GM18505 (cell line): ENCODE data around the gene HOXA7.

ENCODE experiments used
- ATAC-seq: cut with Tn5 transposase; IDR thresholded peaks from one replicate; pipeline ENCODE4 v1.9.1; 2021; ENCODE audit not compliant: unreplicated experiment
- POLR2A ChIP-seq: IDR thresholded peaks from 4 replicates; pipeline ENCODE4 v1.6.1; 2011; ENCODE audit warnings: borderline replicate concordance; ENCODE audit not compliant: insufficient read depth, insufficient read length; ENCODE audit errors: extremely low read depth

The HOXA7 gene

DNA sequence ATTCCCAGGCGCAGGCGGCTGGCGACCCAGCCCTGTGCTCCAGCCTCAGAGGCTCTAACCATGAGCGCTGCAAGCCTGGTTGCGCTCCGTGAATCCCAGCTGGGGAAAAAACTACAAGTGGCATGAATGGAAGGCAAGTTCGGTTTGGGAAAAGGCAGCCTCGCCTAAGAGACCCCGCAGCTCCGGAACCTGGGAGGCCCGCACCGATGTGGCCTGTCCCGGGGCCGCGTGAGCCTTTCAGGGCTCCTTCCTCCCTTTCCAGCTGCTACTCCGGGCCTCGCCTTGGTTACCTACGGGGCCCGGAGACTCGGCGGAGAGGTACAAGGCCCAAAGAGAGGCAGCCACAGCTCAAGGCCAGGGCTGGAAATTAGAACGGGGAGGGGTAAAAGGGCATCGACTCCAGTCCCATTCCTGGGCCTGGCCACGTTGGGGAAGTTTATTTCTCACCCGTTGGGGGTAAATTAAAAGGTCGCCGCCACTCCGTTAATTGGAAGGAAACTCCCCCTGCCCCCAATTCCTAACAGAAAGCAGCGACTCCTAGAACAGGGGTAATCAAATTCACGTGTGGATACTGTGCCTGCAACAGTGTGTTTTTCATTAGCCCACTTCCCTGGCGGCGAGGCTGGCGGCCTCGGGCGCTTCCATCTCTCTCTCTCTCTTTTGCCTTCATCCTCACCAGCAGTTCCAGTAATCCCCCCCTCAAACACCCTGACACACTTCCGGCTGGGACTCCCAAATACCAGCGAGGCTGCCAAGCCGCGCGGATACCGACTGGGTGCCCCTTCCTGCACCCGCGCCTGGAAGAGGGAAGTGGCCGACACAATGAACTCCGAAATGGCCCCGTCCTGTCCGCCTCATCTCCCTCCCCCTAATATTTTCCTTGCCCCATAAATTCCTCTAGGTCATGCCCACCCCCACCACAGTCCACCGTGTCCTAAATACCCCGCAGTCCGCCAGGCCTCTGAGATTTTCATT lies 10.3 kb upstream of the HOXA7 start:
- no peak for ATAC-seq
- TF ChIP-seq POLR2A: no peak

DNA sequence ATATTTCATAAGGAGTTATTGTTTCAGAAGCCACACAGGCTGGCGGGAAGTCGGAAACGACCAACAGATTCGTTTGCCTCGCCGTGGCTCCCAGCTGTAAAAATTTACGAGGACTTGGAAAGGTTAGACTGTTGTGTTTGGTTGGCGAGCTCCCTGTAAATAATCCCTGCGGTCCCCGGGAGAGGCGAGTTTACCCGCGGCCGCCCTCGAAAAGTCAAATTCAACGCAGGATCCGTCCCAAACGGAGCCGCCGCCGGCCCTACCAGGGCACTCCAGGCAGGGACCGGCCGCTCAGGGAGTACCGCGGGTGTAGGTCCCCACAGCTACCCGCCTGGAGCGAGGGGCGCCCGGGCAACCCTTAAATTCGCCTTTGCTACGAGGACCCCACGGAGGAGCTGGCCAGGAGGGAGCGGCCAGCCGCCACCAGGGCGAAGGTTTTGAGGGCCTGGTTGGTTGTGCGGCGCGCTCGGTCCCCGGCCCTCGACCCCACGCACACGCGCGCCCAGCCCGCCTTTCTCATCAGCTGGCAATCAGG lies 9.6 kb upstream of the HOXA7 start:
- ATAC-seq: no peak
- TF ChIP-seq POLR2A: no peak

DNA sequence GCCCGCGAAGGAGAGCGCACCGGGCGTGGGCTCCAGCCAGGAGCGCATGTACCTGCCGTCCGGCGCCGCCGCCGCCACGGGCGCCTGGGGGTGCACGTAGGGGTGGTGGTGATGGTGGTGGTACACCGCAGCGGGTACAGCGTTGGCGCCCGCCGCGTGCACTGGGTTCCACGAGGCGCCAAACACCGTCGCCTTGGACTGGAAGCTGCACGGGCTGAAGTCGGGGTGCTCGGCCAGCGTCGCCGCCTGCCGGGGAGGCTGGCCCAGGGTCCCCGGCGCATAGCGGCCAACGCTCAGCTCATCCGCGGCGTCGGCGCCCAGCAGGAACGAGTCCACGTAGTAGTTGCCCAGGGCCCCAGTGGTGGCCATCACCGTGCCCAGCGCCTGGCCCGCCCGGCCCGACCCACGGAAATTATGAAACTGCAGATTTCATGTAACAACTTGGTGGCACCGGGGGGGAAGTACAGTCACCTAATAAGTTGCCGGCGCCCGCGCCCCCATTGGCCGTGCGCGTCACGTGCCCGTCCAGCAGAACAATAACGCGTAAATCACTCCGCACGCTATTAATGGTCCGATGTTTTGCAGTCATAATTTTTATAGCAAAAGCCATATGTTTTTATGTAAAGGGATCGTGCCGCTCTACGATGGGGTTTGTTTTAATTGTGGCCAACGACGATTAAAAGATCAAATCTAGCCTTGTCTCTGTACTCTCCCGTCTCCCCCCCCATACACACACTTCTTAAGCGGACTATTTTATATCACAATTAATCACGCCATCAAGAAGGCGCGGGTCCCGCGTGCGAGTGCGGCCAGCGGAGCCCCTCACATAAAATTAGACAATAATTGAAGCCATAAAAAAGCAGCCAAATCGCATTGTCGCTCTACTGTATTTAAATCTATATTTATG lies 8.9 kb upstream of the HOXA7 start, which contains the start of gene HOXA9:
Gene HOXA9, minus strand, starts transcription at position 449 of the 907 bp plus-strand sequence. Its CDS starts 80 bp downstream, at position 369.
- ATAC-seq: no peak
- TF ChIP-seq POLR2A: no peak

DNA sequence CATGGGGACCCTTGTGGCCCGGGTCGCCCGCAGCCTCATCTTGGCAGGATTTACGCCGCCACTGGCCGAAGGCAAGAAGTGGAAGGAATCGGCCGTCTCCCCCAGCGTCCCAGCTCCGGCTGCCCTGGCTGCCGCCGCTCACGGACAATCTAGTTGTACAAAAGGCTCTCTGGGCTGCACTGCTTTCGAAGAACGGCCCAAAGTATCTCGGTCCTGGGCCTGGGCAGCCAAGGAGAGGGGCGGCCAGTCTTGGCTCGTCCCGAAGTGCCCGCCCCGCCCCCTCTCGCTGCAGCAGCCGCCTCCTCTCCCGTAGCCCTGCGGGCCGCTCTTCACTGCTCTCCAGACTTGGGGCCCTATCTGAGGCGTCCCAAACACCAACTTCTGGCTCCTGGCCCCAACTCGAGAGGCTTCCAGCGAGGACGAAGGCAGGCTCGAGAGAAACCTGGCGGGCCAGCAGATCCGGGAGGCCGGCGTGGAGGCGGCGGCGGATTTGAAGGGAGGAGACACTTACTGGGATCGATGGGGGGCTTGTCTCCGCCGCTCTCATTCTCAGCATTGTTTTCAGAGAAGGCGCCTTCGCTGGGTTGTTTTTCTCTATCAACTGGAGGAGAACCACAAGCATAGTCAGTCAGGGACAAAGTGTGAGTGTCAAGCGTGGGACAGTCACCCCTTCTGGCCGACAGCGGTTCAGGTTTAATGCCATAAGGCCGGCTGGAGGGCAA lies 8.1 kb upstream of the HOXA7 start:
- no peak for TF ChIP-seq POLR2A

DNA sequence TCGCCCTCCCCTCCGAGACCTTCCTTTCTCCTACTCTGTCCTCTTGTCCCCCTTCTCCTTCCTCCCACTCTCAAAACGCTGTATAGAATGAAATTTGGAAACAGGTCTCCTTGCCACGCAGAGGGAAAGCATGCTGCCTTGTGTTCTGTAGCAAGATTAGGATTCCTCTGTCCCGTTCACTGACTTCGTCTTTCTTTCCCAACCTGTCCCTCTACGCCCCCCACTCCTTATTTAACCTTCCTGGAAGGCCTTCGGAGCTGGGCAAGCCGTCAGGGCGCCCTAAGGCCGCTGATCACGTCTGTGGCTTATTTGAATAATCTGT lies 7.5 kb upstream of the HOXA7 start:
- no peak for TF ChIP-seq POLR2A
- ATAC-seq: no peak

More for the DNA sequence above, 8.1 kb upstream of the HOXA7 start:
- ATAC-seq: no peak

DNA sequence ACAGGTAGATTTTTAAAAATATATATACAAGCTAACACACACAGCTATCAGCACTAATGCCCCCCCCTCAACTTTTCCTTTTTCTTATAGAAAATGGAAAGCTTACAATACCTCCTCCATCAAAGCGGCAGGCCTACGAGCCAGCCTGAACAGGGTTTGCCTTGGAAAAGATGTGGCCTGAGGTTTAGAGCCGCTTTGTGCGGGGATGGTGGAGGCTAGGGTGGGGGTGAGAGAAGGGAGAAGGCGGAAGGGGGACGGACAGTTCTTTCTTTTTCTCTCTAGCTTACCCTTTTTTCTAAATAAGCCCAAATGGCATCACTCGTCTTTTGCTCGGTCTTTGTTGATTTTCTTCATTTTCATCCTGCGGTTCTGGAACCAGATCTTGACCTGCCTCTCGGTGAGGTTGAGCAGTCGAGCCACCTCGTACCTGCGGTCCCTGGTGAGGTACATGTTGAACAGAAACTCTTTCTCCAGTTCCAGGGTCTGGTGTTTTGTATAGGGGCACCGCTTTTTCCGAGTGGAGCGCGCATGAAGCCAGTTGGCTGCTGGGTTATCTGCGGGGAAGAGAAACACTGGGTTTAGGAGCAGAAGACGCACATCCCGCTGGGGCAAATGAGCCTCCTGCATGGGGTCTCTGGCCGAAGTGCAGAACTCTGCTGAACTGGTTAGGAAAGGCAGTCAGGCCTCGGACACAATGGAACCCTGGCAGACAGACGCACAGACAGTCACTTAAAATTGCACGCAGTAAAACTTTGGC lies 7.0 kb upstream of the HOXA7 start:
- no peak for TF ChIP-seq POLR2A
- ATAC-seq: no peak

DNA sequence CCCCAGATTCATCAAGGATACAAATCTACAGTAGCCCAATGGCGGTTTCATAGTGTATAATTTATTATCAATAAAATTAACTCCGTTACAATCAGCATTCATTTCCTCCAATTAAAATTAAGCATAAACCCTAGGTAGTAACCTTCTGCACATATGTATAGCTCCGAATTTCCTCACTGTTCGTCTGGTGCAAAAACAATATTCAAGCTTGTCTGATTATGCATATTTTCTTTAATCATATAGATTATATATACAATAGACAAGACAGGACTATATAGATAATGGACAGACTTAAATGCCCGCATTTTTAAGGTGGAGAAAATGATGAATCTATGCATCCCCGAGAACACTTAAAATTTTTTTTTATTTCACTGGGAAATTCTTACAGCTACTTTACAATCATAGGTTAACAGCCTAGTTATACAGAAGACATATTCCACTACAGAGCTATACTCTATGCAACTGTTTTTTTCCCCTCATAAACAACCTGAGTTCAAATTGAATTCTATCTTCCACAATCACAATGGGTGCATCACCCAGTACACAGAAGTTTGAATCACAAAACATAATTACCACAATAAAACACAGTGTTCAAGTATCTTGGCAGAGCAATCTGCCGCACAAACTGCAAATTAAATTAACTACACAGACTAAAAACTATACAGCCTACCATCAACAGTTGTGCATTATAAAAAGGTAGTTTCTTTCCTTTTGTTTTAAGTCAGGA lies 6.2 kb upstream of the HOXA7 start:
- ATAC-seq: no peak
- no peak for TF ChIP-seq POLR2A

DNA sequence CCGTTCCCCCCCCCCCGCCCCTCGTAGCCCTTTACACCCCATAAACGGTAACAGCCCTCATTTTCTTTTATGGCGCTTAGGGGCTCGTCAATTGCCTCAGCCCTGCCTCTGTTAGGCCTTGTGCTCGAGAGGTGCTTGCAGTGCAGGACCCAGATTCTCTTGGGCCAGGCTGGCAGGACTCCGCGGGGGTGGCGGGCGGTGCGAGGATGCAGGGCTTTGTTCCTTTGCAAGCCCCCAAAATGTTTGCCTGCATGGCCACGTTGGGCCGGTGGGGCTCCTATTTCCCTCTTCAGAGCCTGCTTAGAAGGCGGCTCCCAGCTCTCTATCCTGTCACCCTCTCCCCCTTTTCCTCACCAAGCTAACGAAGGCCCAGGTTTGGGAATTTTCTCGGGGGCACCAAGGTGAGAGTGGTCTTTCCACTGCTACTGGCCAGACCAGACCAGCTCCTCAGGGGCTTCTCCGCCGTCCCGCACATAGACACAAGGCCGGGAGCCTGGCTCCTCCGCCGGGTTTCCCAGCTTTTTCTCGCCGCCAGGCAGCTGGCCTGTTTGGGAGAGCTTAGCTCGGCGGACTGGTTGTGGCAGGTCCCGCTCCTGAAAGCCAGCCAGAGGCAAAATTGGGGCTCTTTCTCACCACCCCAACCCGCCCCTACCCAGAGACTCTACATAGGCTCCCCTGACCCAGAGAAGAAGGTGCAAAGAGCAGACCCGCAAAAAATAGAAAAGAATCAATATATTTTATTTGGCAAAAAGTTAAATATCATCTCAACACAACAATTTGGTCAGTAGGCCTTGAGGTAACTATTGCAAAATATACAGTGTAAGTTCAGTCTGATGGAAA lies 5.5 kb upstream of the HOXA7 start:
- ATAC-seq: no peak
- TF ChIP-seq POLR2A: no peak

DNA sequence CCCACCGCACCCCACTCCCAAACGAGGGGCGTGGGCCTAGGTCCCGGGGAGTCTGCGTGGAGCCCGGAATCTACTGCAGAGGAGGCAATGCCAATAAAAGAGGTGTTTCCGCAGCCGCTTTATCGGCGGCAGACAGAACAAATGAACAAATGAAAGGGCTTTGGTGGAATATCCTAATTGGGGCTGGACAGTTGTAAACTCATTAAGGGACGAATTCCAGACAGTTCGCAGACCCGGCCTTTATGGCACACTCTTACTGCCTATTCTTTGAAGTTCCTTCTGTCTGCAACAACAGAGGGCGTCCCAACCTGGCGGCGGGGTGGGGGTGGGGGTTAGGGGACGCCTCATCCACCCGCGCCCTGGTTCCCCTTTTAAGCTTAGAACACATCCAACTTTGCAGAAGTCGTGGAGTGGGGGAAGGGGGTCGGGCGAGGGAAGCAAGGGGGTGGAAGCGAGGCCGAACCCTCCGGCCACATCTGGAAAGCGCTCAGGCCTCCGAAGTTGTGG lies 4.8 kb upstream of the HOXA7 start:
- ATAC-seq: no peak
- TF ChIP-seq POLR2A: no peak

DNA sequence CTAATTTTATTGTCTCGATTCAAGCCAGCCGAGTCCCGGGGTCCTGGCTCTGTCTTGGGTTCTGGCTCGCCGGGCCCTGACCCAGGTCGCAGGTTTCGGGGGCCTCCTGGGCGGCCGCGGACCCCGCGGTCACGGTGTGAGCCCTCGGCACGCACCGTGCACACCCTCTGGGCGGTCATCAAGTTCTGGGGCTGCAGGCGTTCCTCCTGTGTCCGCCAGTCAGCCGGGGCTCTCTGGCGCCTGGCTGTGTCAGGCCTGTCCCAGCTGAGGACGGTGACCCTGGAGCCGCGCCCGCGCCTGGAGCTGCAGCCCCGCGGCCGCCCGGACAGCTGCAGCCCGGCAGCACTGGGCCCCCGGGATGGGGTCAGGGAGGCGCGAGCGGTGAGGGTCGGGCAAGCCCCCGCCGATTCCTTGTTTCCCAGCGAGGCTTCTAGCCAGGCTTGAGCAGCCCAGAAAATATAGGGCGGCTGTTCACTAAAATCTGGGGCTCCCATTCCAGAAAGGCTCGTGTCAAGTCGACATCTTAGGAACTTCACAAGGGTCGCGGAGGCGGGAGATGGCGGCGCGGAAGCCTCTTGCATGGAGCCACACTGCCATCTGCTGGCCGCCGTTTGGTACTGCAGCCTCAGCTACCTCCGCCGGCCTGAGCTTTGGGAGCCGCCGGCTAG lies 4.2 kb upstream of the HOXA7 start:
- TF ChIP-seq POLR2A: no peak
- ATAC-seq: peak; percentile 44
